Ectodermal cell (in vitro differentiated cells): ENCODE data around the gene ACTL9. TPM values are rescaled to one million over a fixed set of nuclear protein-coding genes. Genes with fewer than 3 reads are reported as not detected.
"Not testable (repeated sequence)": the region's sequence is repeated elsewhere in the genome, so short reads cannot be mapped to it uniquely, and the experiment has no call there.

Source experiments
- H3K27ac ChIP-seq: 2 replicates; pipeline ENCODE4 v1.7.0; 2013; ENCODE audit warnings: mild to moderate bottlenecking, low read depth, low read length; ENCODE audit not compliant: insufficient read depth, poor library complexity, severe bottlenecking
- H3K27me3 ChIP-seq: 2 replicates; pipeline ENCODE4 v1.7.0; 2013; ENCODE audit warnings: mild to moderate bottlenecking, low read length; ENCODE audit not compliant: insufficient read depth, control insufficient read depth, poor library complexity, severe bottlenecking
- H3K36me3 ChIP-seq: one replicate; pipeline ENCODE4 v1.7.0; 2013; ENCODE audit warnings: low read length; ENCODE audit not compliant: control insufficient read depth, insufficient read depth
- H3K4me1 ChIP-seq: one replicate; pipeline ENCODE4 v1.7.0; 2013; ENCODE audit warnings: low read length; ENCODE audit not compliant: control insufficient read depth, insufficient read depth
- H3K4me3 ChIP-seq: 2 replicates; pipeline ENCODE4 v1.7.0; 2013; ENCODE audit warnings: low read depth, low read length, control low read depth; ENCODE audit not compliant: insufficient read depth
- H3K9me3 ChIP-seq: 2 replicates; pipeline ENCODE4 v1.7.0; 2013; ENCODE audit warnings: mild to moderate bottlenecking, low read length, moderate library complexity; ENCODE audit not compliant: control insufficient read depth
- WGBS, 2 experiments: methylation state at CpG; one replicate each; pipeline ENCODE4 v1.1.7; 2013; ENCODE audit warnings: missing lambda C conversion rate in 2 of 2; 5-methylcytosine and 5-hydroxymethylcytosine counted together
- polyA plus RNA-seq, 4 experiments: library from polyadenylated mRNA; stranded (reverse); fragments of 50-300 nt; gene quantifications; one replicate each; pipeline ENCODE4 v1.2.3, GENCODE V29; 2013

The ACTL9 gene
- polyA plus RNA-seq (2013, experiment 1 of 4): not detected
- polyA plus RNA-seq (2013, experiment 2 of 4): not detected
- not detected for polyA plus RNA-seq (2013, experiment 3 of 4)
- polyA plus RNA-seq (2013, experiment 4 of 4): not detected

GRCh38 chr19:8698433-8699063 lies at the start of gene ACTL9:
Gene ACTL9 (minus strand): TSS chr19:8698795. CDS start chr19:8698701, 94 bp downstream.
- no peaks in the 10 kb centered on the region for H3K36me3 ChIP-seq
- no peak within 1 kb of the TSS for H3K4me3 ChIP-seq
- H3K27me3 ChIP-seq: no peaks in the 10 kb centered on the region
- H3K4me1 ChIP-seq: no peaks in the 10 kb centered on the region
- WGBS, 2 experiments: 73 to 74% methylated on average over 23 of the region's 23 CpGs
- H3K9me3 ChIP-seq: peaks cover 3% of the 10 kb centered on the region
- H3K27ac ChIP-seq: no peak within 1 kb of the TSS

- not testable (repeated sequence) for H3K36me3 ChIP-seq, H3K4me1 ChIP-seq, H3K4me3 ChIP-seq, H3K9me3 ChIP-seq, H3K27ac ChIP-seq, H3K27me3 ChIP-seq
- 90 to 95% methylated on average over 40 to 46 of the region's 55 CpGs for WGBS, 2 experiments
These were observed 40.9 kb upstream of the ACTL9 start for GRCh38 chr19:8739291-8740065.

- WGBS, 2 experiments: 84 to 85% methylated on average over 3 to 6 of the region's 8 CpGs
- Histone ChIP-seq H3K27me3 (no peaks in the 10 kb centered on the region), H3K4me1 (no peaks in the 10 kb centered on the region), H3K36me3 (no peaks in the 10 kb centered on the region), H3K9me3 (no peaks in the 10 kb centered on the region), H3K27ac (no peak overlapping the region), H3K4me3 (no peak overlapping the region)
These were observed 39.8 kb upstream of the ACTL9 start for GRCh38 chr19:8738377-8738776.

GRCh38 chr19:8731428-8732169 lies 33.0 kb upstream of the ACTL9 start:
- Histone ChIP-seq H3K27me3 (no peaks in the 10 kb centered on the region), H3K36me3 (no peaks in the 10 kb centered on the region), H3K9me3 (peaks cover 2% of the 10 kb centered on the region), H3K4me3 (no peak overlapping the region), H3K4me1 (no peaks in the 10 kb centered on the region), H3K27ac (no peak overlapping the region)
- WGBS, 2 experiments: 82 to 83% methylated on average over 19 of the region's 19 CpGs

- no peak overlapping the region for H3K4me3 ChIP-seq
- no peaks in the 10 kb centered on the region for H3K36me3 ChIP-seq
- no peaks in the 10 kb centered on the region for H3K4me1 ChIP-seq
- H3K27me3 ChIP-seq: no peaks in the 10 kb centered on the region
- 73 to 76% methylated on average over 3 of the region's 3 CpGs for WGBS, 2 experiments
- peaks cover 16% of the 10 kb centered on the region for H3K9me3 ChIP-seq
- no peak overlapping the region for H3K27ac ChIP-seq
These were observed 25.7 kb upstream of the ACTL9 start for GRCh38 chr19:8724276-8724675.

GRCh38 chr19:8722032-8722431 lies 23.4 kb upstream of the ACTL9 start:
- WGBS, 2 experiments: 25 to 45% methylated on average over 1 to 2 of the region's 2 CpGs
- no peaks in the 10 kb centered on the region for H3K36me3 ChIP-seq

GRCh38 chr19:8721334-8721733 lies 22.7 kb upstream of the ACTL9 start, which contains the start of gene OR2Z1:
Gene OR2Z1 (plus strand): TSS chr19:8721634. CDS start chr19:8731029, 9,395 bp downstream.
- WGBS, 2 experiments: 54 to 56% methylated on average over 1 of the region's 1 CpG

More at GRCh38 chr19:8722032-8722431, 23.4 kb upstream of the ACTL9 start:
- peaks cover 16% of the 10 kb centered on the region for H3K9me3 ChIP-seq
- no peak overlapping the region for H3K4me3 ChIP-seq
- no peaks in the 10 kb centered on the region for H3K4me1 ChIP-seq
- no peaks in the 10 kb centered on the region for H3K27me3 ChIP-seq
- no peak overlapping the region for H3K27ac ChIP-seq

GRCh38 chr19:8710337-8710736 lies 11.7 kb upstream of the ACTL9 start:
- H3K9me3 ChIP-seq, H3K4me3 ChIP-seq, H3K27ac ChIP-seq, H3K36me3 ChIP-seq, H3K4me1 ChIP-seq, H3K27me3 ChIP-seq: not testable (repeated sequence)
- 79 to 91% methylated on average over 7 of the region's 7 CpGs for WGBS, 2 experiments

More at GRCh38 chr19:8721334-8721733, 22.7 kb upstream of the ACTL9 start, which contains the start of gene OR2Z1:
- Histone ChIP-seq H3K9me3 (peaks cover 14% of the 10 kb centered on the region), H3K27me3 (no peaks in the 10 kb centered on the region), H3K27ac (no peak within 1 kb of the TSS), H3K4me1 (no peaks in the 10 kb centered on the region), H3K36me3 (no peaks in the 10 kb centered on the region), H3K4me3 (no peak within 1 kb of the TSS)

GRCh38 chr19:8705742-8706141 lies 7.1 kb upstream of the ACTL9 start:
- Histone ChIP-seq H3K9me3 (peaks cover 3% of the 10 kb centered on the region), H3K36me3 (no peaks in the 10 kb centered on the region), H3K27me3 (no peaks in the 10 kb centered on the region), H3K4me3 (no peak overlapping the region), H3K4me1 (no peaks in the 10 kb centered on the region), H3K27ac (no peak overlapping the region)
- 63 to 64% methylated on average over 5 of the region's 5 CpGs for WGBS, 2 experiments

- H3K27ac ChIP-seq, H3K4me3 ChIP-seq, H3K36me3 ChIP-seq, H3K9me3 ChIP-seq, H3K27me3 ChIP-seq, H3K4me1 ChIP-seq: not testable (repeated sequence)
- 78% methylated on average over 3 of the region's 3 CpGs for WGBS, 2 experiments
These were observed 6.7 kb upstream of the ACTL9 start for GRCh38 chr19:8705304-8705703.
